Measurements from ENCODE around the gene ZC3H14.
"Not testable (repeated sequence)": the region's sequence is repeated elsewhere in the genome, so short reads cannot be mapped to it uniquely, and the experiment has no call there.

Gene ZC3H14, protein sequence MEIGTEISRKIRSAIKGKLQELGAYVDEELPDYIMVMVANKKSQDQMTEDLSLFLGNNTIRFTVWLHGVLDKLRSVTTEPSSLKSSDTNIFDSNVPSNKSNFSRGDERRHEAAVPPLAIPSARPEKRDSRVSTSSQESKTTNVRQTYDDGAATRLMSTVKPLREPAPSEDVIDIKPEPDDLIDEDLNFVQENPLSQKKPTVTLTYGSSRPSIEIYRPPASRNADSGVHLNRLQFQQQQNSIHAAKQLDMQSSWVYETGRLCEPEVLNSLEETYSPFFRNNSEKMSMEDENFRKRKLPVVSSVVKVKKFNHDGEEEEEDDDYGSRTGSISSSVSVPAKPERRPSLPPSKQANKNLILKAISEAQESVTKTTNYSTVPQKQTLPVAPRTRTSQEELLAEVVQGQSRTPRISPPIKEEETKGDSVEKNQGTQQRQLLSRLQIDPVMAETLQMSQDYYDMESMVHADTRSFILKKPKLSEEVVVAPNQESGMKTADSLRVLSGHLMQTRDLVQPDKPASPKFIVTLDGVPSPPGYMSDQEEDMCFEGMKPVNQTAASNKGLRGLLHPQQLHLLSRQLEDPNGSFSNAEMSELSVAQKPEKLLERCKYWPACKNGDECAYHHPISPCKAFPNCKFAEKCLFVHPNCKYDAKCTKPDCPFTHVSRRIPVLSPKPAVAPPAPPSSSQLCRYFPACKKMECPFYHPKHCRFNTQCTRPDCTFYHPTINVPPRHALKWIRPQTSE

GRCh38 chr14:88562831-88563686 is at the start of gene ZC3H14:
ZC3H14 (plus strand) TSS chr14:88563037; CDS start chr14:88563134, 97 bp downstream.
- peak; percentile 71 for DNase-seq

GRCh38 chr14:88515499-88516221 is 47.2 kb upstream of the ZC3H14 start:
- DNase-seq: no peak

GRCh38 chr14:88516861-88517357 is 45.9 kb upstream of the ZC3H14 start:
- no peak for DNase-seq

- DNase-seq: no peak
These were observed 44.0 kb upstream of the ZC3H14 start for GRCh38 chr14:88518592-88519512.

DNA sequence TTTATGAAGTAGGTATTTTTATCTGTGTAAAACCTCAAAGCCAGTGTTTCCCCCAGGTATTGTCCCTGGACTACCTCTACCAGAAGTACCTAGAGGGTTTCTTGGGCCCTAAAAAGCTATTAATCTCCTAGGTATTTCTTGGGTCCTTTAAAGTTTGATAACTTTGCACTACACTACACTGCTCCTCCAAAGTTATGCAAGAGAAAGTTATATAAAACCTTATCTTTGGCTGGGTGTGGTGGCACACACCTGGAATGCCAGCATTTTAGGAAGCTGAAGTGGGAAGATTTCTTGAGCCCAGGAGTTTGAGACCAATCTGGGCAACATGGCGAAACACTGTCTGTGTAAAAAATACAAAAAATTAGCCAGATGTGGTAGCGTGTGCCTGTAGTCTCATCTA is 42.9 kb upstream of the ZC3H14 start:
- DNase-seq: no peak

DNA sequence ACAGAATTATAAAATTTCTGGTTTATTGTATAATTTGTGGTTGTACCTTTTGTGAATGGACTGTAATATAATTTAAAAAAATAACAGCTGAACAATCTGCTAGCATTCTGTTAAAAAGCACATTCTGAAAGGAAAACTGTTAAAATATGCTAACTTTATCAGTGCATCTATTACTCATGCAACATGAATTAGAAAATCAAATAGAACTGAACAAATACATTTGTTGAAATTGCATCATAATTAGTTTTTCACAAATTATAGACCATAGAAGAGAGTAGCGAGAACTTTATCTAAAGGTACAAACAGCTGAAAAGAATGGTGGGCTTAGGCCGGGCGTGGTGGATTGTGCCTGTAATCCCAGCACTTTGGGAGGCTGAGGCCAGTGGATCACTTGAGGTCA is 41.0 kb upstream of the ZC3H14 start:
- DNase-seq: no peak

DNA sequence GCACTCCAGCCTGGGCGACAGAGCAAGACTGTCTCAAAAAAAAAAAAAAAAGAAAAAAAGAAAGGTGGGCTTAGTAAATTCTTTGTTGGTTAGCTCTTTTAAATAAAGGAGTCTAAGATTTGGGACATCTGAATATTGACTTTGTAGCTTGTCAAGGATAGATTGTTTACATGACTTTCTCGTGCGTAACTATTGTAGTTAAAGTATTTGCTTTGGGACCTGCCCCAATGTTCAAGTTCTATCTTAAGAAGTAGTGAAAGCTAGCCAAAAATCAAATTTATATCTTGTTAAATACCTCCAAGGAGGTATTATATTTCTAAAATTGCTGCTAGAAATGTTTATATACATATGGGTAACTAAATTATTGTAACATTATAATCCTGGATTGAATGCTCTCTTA is 40.4 kb upstream of the ZC3H14 start:
- no peak for DNase-seq

DNA sequence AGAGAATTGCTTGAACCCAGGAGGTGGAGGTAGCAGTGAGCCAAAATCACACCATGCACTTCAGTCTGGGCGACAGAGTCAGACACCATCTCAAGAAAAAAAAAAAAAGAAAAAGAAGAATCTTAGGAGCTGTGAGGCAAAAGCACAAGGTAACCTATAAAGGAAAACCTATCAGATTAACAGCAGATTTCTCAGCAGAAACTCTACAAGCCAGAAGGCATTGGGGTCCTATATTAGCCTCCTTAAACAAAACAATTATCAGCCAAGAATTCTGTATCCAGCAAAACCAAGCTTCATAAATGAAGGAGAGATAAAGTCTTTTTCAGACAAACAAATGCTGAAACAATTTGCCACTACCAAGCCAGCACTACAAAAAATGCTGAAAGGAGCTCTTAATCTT is 32.9 kb upstream of the ZC3H14 start:
- DNase-seq: not testable (repeated sequence)

DNA sequence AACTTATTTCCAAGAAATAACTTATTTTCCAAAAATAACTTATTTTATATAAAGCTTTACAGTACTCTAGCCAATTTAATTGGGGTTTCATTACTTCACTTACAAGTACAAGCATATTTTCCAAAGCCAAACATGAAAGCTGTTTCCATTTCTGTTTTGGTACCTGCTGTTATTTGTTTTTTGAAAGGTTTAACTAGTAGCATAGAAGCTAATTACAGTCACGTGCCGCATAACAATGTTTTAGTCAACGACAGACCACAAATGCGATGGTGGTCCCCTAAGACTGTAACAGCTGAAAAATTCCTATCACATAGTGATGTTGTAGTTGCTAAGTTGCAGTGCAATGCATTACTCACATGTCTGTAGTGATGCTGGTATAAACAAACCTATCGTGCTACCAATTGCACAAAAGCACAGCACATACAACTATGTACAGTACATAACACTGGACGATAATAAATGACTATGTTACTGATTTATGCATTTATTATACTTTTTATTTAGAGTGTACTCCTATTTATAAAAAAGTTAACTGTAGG is 29.7 kb upstream of the ZC3H14 start:
- DNase-seq: no peak

GRCh38 chr14:88535149-88535548 is 27.7 kb upstream of the ZC3H14 start:
- DNase-seq: no peak

DNA sequence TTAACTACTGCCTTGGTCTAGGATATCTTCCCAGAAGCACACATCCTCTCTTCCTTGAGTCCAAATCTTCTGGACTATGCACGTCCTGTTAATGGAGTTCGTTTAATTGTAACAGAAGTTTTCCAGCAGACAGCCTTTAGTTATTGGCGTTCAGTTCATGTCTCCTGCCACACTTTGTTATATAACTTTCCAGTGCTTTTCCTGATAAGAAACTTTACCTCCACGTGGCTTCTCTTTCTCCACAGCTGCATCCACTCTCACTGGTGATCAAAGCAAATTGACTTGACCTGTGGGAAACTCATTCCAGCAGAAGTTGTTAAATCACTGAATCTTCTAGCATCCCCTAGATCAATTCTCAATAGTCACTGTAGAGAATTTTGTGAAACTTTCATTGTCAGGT is 27.0 kb upstream of the ZC3H14 start:
- no peak for DNase-seq

GRCh38 chr14:88541324-88541723 is 21.5 kb upstream of the ZC3H14 start:
- DNase-seq: no peak

GRCh38 chr14:88542857-88543795 is 19.7 kb upstream of the ZC3H14 start:
- no peak for DNase-seq

- no peak for DNase-seq
These were observed 17.6 kb upstream of the ZC3H14 start for GRCh38 chr14:88545256-88545655.

- peak; percentile 86 for DNase-seq
These were observed 16.0 kb upstream of the ZC3H14 start for GRCh38 chr14:88546621-88547385.

DNA sequence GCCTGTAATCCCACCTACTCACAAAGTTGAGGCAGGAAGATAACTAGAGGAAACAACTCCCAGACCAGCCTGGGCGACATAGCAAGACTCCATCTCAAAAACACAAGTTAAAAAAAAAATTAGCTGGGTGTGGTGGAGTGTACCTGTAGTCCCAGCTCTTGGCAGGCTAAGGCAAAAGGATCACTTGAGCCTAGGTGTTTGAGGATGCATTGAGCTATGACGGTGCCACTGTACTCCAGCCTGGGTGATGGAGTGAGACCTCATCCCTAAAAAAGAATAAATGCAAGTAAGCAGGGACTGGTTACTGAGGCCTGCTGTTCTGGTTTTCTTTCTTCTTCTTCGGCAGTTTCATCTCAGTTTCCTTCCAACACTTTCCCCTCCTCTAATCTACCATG is 15.5 kb upstream of the ZC3H14 start:
- DNase-seq: no peak

GRCh38 chr14:88550078-88550477 is 12.8 kb upstream of the ZC3H14 start:
- DNase-seq: no peak

GRCh38 chr14:88551094-88551870 is 11.6 kb upstream of the ZC3H14 start:
- DNase-seq: peak; percentile 78

Data from NCI-H524 treated with DMSO at 0.1 percent for 48 hours (cell line).